NCI-H128 (cell line): ENCODE measurements around the gene NCOA1.

Experiments used
- DNase-seq: peaks from one replicate; lab custom pipeline; 2025; ENCODE audit not compliant: unreplicated experiment; lab: John Stamatoyannopoulos, UW

Gene NCOA1

DNA sequence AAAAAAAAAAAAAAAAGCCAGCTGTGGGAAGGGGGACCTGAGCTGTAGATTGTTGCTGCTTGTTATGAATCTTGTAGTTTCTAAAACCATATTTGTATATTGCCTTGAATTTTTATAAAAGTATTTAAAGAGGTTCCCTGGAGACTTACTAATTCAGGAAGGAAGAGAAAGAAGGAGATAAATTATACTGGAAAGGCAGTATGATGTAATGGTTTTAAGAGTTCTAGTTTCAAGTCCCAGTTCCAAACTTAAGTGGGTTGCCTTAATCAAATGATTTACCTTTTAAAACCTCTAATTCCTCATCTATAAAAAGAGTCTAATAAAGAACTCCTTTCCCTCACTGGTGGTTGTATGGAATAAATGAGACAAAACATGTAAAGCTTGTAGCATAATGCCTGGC is 240.0 kb downstream of the NCOA1 start:
- DNase-seq: no peak

GRCh38 chr2:24731923-24732322 is 240.9 kb downstream of the NCOA1 start:
- DNase-seq: no peak

DNA sequence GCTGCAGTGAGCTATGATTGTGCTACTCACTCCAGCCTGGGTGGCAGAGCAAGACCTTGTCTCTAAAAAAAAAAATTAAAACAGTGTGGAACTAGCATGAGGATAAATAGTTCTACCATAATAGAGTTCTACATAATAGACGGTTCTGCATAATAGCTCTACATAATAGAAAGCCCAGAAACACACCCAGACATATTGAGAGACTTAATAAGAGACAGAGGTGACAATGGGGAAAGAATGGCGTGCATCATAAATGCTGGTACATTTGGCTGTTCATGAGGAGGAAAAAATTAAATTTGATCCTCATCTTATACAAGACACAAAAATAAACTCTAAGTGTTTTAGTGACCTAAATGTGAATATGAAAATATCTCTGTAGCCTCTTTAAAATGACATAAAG is 243.7 kb downstream of the NCOA1 start:
- no peak for DNase-seq

- no peak for DNase-seq
Measured at GRCh38 chr2:24739354-24740025, 248.4 kb downstream of the NCOA1 start.

- no peak for DNase-seq
Measured at GRCh38 chr2:24740142-24740541, 249.1 kb downstream of the NCOA1 start.

DNA sequence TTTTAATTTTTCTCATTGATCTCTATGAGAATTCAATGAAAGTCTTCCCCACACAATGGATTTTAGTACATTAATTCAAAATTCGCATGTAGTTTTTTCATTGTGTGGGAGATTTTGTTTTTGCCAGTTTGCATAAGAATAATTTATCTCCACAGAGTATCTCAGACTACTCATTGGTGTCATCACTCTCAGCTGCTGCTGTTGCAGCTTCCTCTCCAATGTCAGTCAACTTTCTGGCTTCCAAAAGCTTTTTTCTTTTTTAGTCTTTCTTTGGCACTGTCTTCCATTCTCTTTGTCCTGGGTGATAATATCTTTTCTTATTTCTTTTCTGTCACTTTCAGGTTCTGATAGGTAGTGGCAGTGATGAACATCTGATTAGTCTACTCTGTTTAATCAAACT is 251.7 kb downstream of the NCOA1 start:
- DNase-seq: no peak

DNA sequence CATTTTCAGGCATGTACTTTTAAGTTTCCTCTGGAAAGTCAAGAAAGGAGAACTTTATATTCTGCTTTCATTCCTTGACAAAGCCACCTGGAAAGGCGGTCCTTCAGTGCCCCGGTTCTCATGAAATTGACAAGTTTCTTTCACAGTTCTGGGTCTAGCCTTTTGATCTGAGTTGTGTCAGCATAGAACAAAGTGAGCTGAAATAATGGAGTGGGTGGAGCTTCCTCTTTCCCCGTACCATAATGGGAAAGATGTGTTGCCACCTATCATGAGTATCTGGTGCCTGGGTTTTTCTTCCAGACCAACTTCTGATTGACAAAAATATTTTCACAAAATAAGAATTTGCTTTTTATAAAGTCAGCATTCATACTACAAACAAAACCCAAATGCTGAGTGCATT is 252.9 kb downstream of the NCOA1 start:
- DNase-seq: no peak

- DNase-seq: no peak
Measured at GRCh38 chr2:24744356-24744755, 253.3 kb downstream of the NCOA1 start.

DNA sequence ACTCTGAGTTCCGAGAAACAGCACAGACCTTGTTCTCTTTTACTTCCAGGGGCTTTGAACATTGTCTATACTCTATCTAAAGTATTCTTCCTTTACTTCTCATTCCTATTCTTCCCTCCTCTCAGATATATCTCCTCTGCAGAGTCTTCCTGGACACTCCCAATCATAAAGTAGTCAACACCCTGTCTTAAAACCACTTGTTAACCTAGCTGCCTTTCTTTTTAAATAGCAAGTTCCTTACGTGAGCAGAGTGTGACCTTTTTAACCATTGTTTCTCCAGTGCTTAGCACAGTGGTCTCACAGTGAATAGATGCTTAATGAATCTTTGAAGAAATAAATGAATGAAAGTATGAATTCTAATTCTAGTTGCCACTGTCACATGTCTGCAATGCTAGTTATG is 254.8 kb downstream of the NCOA1 start:
- no peak for DNase-seq

DNA sequence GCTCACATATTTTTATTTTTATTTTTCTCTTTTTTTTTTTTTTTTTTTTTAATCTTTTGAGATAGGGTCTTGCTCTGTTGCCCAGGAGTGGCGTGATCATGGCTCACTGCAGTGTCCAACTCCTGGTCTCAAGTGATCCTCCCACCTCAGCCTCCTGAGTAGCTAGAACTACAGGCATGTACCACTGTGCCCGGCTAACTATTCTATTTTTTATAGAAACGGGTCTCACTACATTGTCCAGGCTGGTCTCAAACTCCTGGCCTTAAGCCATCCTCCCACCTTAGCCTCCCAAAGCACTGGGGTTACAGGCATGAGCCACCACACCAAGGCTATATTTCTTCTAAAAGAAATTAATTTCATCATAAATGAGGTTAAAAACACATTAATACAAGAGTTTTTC is 256.2 kb downstream of the NCOA1 start:
- DNase-seq: no peak

GRCh38 chr2:24749069-24749691 is 258.1 kb downstream of the NCOA1 start:
- DNase-seq: no peak

DNA sequence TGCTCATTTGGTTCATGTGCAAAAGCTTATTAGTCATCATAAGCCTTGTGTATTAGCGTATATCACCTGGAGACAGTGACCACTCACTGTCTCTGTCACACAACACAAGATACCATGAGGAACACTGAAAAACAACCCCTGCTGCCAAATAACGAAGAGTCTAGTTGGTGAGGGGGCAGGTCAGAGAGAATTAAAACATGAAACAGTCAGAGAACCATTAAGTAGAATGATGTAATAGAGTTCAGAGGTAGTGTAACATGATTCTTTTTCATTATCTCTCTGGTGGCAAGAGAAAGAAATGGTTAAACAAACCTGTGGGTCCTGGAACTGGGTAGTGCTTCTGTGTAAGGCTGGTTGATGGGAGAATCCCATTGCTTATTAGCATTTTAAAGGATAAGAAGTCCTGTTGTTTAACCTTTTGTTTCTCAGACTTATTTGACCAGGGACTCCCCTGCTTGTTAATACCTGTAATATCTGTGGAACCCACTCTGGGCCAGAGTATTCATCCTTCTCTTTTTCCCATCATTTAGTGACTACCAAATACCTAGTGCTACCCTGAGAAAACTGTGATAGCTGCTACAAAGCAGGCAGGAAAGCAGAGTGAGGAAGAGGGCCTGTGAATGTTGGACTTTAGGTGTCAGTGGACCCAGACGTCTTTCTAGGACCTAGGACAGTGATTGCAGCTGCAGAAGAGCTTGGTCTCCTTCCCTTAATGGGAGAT is 264.1 kb downstream of the NCOA1 start:
- no peak for DNase-seq

DNA sequence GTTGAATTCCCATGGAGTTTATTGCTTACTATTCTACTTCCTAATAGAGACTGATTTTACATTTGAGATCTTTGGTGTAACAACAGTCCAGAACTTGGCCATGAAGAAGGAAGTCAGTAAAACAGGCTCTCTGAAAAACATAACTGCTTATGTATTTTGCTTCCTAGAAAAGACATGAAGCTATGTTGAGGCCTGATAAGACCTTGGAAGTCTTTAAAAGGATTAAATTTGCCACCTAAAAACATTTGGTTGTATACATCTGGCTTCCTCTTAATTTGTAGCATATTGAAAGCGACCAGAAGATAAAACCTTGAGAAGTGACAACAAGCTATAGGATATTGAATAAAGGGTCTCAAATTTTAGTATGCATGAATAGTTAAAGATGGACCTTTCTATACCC is 265.7 kb downstream of the NCOA1 start:
- DNase-seq: no peak

- no peak for DNase-seq
Measured at GRCh38 chr2:24761866-24762265, 270.8 kb downstream of the NCOA1 start.

DNA sequence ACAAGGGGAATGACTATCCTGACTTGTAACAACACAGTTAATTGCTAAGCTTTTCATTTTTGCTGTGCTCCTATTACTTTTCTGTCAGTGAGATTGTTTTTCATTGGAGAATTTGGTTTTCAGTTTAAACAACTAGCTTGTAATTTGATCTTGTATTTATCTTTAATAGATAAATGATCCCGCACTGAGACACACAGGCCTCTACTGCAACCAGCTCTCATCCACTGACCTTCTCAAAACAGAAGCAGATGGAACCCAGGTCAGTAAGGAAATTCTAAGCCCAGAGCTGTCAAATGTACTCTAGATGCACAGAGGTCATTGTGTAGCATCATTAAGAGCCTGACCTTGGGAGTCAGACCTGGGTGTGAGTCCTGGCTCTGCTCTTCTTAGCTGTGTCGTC is 271.5 kb downstream of the NCOA1 start:
- DNase-seq: no peak

GRCh38 chr2:24763843-24764242 is 272.8 kb downstream of the NCOA1 start:
- DNase-seq: no peak

GRCh38 chr2:24766609-24767008 is 275.6 kb downstream of the NCOA1 start:
- no peak for DNase-seq

GRCh38 chr2:24768013-24768412 is 277.0 kb downstream of the NCOA1 start:
- no peak for DNase-seq

GRCh38 chr2:24768601-24769000 is 277.5 kb downstream of the NCOA1 start:
- no peak for DNase-seq

GRCh38 chr2:24771061-24771460 is 280.0 kb downstream of the NCOA1 start:
- no peak for DNase-seq

DNA sequence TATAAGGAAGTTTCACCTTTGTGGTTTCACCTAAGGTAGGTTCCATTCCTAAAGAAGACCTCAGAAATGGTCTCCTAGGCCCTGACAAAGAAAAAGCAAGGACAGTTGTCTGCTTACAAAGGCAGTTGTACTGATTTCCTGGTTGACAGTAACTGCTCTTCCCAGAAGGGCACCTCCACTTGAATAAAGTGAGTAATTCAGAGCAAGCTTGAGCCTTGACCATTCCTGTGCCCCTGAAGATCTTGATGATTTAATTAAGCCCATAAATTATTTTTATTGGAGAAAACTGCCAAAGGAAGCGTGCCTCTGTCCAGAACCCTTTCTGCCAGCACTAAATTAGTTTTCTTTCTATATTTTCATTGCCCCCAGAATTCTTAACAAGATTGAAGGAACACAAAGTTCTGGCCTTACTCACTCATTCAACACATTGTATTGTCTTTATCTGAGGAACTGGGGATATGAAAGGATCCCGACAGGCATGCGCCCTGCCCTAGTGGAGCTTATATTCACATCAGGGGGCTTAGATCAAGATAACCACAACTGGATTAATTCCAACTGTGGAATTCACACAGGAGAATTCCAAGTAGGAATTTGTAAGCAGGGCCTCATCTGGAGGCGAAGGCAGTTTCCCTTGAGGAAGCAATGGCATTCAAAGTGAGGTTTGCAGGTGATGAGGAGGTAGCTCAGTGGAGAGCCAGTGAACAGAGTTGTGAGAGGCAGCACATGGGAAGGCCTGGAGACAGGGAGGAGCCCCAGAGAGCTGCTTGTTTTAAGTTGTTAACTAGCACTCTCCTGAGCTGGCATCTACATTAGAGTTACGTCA is 280.9 kb downstream of the NCOA1 start:
- no peak for DNase-seq

- DNase-seq: no peak
Measured at GRCh38 chr2:24774373-24774772, 283.3 kb downstream of the NCOA1 start.
